GM21528 (cell line): ENCODE measurements around the gene EMB.
"Not testable (repeated sequence)": the region's sequence is repeated elsewhere in the genome, so short reads cannot be mapped to it uniquely, and the experiment has no call there.

Experiments
- ATAC-seq: cut with Tn5 transposase; IDR thresholded peaks from one replicate; pipeline ENCODE4 v1.9.1; 2021; ENCODE audit warnings: mild to moderate bottlenecking, moderate library complexity; ENCODE audit not compliant: unreplicated experiment, low FRiP score

EMB gene

GRCh38 chr5:50440651-50441492 is at the start of gene EMB:
Gene EMB (minus strand): TSS chr5:50441288. CDS start chr5:50441151, 137 bp downstream.
- peak; percentile 70 for ATAC-seq

DNA sequence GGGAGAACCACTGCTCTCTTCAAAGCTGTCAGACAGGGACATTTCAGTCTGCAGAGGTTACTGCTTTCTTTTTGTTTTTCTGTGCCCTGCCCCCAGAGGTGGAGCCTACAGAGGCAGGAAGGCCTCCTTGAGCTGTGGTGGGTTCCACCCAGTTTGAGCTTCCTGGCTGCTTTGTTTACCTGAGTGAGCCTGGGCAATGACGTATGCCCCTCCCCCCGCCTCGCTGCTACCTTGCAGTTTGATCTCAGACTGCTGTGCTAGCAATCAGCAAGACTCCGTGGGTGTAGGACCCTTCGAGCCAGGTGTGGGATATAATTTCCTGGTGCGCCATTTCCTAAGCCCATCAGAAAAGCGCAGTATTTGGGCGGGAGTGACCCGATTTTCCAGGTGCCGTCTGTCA is 48.4 kb upstream of the EMB start:
- not testable (repeated sequence) for ATAC-seq

DNA sequence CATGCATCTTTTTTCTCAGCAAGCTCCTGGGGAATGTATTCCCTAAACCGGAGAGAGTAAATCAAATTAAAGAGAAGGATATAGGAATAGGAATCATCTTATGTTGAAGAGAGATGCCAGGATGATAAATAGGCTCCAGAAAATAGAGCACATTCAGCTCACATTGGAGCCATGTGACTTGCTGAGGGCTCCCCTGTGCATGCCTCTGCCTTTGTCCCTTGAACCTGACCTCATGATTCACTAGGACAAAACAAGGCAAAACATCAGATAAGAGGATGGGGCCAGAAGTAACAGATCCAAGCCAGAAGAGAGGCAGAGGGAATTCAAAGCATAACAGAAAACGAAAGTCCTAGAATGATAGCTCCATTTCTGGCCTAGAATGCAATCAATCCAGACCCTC is 37.7 kb upstream of the EMB start:
- ATAC-seq: not testable (repeated sequence)

- ATAC-seq: peak; percentile 98
Observed at GRCh38 chr5:50476549-50476948, 35.5 kb upstream of the EMB start.

- ATAC-seq: not testable (repeated sequence)
Observed at GRCh38 chr5:50465015-50465414, 23.9 kb upstream of the EMB start.

- no peak for ATAC-seq
Observed at GRCh38 chr5:50463726-50464125, 22.6 kb upstream of the EMB start.

DNA sequence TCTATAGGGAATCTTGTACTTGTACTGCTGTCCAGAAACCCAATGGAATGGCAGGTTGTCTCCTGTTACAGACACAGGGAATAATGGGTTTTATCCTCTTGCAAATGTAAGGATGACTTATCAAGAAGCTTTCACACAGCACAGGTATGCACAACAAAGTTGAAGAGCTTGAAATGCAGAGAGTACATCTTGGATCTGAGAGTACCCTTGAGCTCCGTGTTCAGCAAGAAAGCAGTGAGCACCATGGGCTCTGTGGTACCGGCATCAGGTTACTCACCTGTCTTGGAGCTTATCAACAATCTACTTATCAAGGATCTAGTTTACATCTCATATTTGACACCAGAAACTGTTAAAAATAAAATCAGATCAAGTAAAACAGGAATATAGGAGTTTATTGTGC is 22.0 kb upstream of the EMB start:
- ATAC-seq: no peak

DNA sequence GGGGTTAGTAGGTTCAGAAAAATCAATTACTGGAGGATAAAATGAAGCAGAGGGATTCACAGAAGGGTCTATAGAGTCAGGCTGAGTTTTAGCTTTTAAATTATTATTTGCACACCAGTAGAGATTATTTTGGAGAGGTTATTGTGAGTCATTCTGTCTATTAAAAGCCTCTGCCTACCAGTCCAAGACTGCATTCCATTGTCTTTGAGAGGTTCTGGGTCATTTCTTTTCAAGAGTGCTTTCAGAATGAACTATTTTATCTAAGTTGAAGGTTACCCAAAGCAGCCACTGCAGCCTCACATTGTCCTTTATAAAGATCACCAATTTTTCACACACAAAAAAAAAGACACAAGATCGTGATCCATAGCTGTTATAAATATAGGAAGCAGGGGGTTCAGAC is 21.5 kb upstream of the EMB start:
- not testable (repeated sequence) for ATAC-seq

DNA sequence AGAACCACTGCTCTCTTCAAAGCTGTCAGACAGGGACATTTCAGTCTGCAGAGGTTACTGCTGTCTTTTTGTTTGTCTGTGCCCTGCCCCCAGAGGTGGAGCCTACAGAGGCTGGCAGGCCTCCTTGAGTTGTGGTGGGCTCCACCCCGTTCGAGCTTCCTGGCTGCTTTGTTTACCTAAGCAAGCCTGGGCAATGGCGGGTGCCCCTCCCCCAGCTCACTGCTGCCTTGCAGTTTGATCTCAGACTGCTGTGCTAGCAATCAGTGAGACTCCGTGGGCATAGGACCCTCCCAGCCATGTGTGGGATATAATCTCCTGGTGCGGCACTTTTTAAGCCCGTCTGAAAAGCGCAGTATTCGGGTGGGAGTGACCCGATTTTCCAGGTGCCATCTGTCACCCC is 17.3 kb upstream of the EMB start:
- not testable (repeated sequence) for ATAC-seq

GRCh38 chr5:50449241-50449640 is 8.2 kb upstream of the EMB start:
- not testable (repeated sequence) for ATAC-seq

- ATAC-seq: no peak
Observed at GRCh38 chr5:50447941-50448340, 6.9 kb upstream of the EMB start.

GRCh38 chr5:50447228-50447627 is 6.1 kb upstream of the EMB start:
- ATAC-seq: no peak

DNA sequence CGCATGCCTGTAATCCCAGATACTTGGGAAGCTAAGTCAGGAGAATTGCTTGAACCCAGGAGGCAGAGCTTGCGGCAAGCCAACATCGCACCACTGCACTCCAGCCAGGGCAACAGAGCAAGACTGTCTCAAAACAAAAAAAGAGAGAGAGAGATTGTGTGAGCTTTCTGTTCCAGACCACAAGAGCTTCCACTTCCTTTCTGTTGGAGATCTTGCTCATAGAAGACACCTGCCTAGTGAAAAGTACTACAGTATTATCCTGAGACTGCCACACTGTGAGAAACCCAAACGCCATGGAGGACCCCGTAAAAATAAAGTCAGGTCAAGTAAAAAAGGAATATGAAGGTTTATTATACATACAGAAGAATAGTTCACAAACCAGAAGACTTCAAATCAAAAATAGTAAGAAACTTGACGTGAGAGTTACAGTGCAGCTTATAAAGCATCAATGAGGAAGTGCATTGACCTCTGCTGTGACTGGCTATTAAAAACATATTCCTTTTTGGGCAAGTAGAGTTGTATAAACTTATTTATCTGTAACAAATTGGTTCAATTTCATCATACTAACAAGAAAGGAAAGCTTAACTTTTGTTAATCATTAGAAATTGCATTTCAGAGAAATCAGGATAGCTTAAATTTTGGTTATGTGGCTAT is 4.3 kb upstream of the EMB start:
- peak; percentile 75 for ATAC-seq

DNA sequence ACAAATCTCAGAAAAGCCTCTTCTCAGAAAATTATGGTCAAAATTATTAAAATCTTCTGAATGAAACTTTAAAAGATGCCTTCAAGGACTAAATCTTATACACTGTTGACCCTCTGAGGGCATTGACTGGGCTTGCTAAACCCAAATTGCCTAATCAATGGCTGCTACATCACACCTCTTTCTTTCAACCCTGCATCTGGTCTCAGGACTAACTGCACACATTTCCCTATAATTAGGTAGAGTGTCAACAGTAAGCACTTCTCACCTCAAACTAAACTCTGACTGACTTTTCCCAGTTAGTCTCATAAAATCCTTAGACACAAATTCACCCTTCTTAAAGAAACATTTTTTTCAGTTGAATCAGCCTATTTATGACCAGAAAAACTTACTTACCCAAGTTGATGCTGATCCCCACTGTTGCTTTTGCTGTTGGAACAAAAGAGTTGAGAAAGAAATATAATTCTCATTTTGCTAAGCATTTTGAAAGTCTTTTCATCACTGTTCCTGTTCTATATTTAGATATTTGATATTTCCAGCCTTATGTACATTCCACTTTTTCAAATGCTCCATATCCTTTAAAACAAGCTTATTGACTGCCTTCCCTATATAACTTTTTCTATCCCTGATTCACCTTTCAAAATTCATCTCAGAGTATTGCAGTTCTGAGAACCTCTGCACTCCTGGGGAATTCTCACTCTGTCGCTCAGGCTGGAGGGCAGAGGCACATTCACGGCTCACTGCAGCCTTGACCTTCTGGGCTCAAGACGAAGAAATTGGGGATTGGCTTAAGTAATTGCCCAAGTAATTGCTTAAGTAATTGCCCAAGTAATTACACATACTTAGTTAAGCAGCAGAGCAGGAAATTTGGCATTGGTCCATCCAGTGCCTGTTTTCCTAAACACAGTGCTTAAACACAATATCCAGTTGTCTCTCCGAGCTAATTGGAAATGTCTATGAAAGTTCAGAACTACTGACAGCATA is 1.8 kb upstream of the EMB start:
- not testable (repeated sequence) for ATAC-seq

- peak; percentile 1 for ATAC-seq
Observed at GRCh38 chr5:50441493-50441955, 436 bp upstream of the EMB start.

GRCh38 chr5:50439221-50439620 is 1.9 kb downstream of the EMB start:
- no peak for ATAC-seq

GRCh38 chr5:50438060-50438459 is 3.0 kb downstream of the EMB start:
- not testable (repeated sequence) for ATAC-seq

DNA sequence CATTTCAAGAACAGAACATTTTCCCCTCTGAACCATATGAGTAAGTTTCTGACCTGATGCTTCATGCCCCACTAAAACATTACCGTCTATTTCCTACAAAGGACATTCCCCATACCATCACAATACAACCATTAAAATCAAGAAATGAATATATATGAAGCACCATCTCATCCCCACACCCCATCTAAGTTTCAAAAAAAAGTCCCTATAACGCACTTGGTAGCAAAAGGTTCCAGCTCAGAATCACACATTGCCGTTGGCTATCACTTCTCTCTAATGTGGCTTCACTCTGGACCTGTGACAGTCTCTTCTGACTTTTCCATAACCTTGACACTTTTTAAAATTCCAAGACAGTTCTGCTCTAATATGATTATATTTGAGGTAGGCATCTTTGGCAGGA is 5.9 kb downstream of the EMB start:
- ATAC-seq: no peak

DNA sequence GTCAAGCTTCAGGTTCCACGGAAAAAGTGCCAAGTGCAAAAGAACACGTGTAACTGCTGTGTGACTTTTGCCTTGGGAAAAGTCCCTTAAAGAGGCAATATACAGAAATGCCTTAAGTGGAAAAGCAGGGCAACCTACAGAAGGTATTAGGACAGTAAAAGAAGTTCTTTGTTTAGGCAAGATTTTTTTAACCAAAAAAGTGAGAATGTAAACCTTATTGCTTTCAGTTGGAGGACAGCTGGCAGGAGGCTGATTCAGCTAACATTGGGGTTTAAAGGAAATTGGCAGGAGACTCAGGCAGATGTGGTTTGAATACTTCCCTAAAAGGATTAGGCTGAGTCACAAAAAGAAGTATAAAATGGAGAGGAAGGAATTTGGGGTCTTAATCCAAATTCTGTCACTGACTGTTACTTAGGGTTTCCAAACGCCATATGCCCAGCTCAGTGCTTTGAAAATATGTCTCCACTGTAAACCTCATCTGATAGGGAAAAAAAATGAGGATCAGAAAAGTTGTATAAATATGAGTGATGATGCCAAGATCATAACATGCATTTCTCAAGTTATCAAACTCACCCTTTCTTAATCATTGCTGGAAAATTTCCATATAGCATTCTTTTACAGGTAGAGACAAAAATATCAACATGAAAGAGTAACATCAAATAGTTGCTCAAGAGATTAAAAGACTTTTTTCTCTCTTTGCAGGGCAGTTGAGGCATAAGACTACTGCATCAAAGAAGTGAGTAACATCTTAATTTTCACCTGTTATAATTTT is 9.8 kb downstream of the EMB start:
- not testable (repeated sequence) for ATAC-seq
